DOHH2 (cell line): ENCODE results near the gene KCNQ1.

Experiments used
- CTCF ChIP-seq: fragments of 200-600 bp; sonication (generic); IDR thresholded peaks from one replicate; pipeline ENCODE4 v1.5.1; 2014; ENCODE audit warnings: antibody characterized with exemption, mild to moderate bottlenecking, low read depth, low read length; ENCODE audit not compliant: poor library complexity, severe bottlenecking
- EZH2phosphoT487 ChIP-seq: fragments of 200-600 bp; sonication (generic); IDR thresholded peaks from 2 replicates; pipeline ENCODE4 v1.6.1; 2017; ENCODE audit warnings: borderline replicate concordance, mild to moderate bottlenecking, antibody characterized with exemption, low read length, moderate library complexity, mixed read lengths

- TF ChIP-seq CTCF, result no peak
- TF ChIP-seq EZH2phosphoT487, result no peak
Observed at GRCh38 chr11:2732940-2733628, 288.3 kb downstream of the KCNQ1 start.
